HepG2 (cell line): ENCODE results near the gene LRRC8D. TPM values are rescaled to one million over a fixed set of nuclear protein-coding genes. Genes with fewer than 3 reads are reported as not detected.

ENCODE experiments used
- CREB1 ChIP-seq, 2 experiments: fragments of 450-650 bp in 1 of 2; IDR thresholded peaks; 2 replicates each; pipeline ENCODE4 v1.6.1; 2016 to 2017; ENCODE audit warnings: control low read depth in 1 of 2, mild to moderate bottlenecking in 1 of 2, missing compliant biosample characterization in 1 of 2, missing genetic modification characterization in 1 of 2
- CTCF ChIP-seq: sonication (generic); formaldehyde crosslinking; IDR thresholded peaks from 2 replicates; pipeline ENCODE4 v1.5.0; 2020; ENCODE audit warnings: mild to moderate bottlenecking, missing genetic modification reagents, moderate library complexity
- ELF3 ChIP-seq: IDR thresholded peaks from 2 replicates; pipeline ENCODE4 v1.6.1; 2016; ENCODE audit warnings: missing genetic modification reagents, missing compliant biosample characterization
- ETV5 ChIP-seq: IDR thresholded peaks from 2 replicates; pipeline ENCODE4 v1.6.1; 2018; ENCODE audit warnings: missing biosample characterization, missing genetic modification reagents, inconsistent platforms, borderline replicate concordance
- FOSL2 ChIP-seq: sonication (generic); formaldehyde crosslinking; IDR thresholded peaks from 2 replicates; pipeline ENCODE4 v1.4.0; 2020; ENCODE audit warnings: missing genetic modification reagents
- FOXA3 ChIP-seq: IDR thresholded peaks from 2 replicates; pipeline ENCODE4 v1.6.1; 2016; ENCODE audit warnings: missing genetic modification reagents, missing compliant biosample characterization
- FOXO1 ChIP-seq: sonication (generic); formaldehyde crosslinking; IDR thresholded peaks from 2 replicates; pipeline ENCODE4 v1.4.0; 2020; ENCODE audit warnings: missing genetic modification reagents
- HDAC1 ChIP-seq: sonication (generic); formaldehyde crosslinking; IDR thresholded peaks from 2 replicates; pipeline ENCODE4 v1.5.1; 2020; ENCODE audit warnings: mild to moderate bottlenecking, missing genetic modification reagents
- IRF2 ChIP-seq: IDR thresholded peaks from 2 replicates; pipeline ENCODE4 v1.6.1; 2018; ENCODE audit warnings: missing genetic modification reagents, missing compliant biosample characterization
- ISL2 ChIP-seq: sonication (generic); formaldehyde crosslinking; IDR thresholded peaks from 2 replicates; pipeline ENCODE4 v1.5.0; 2020; ENCODE audit warnings: missing genetic modification reagents
- KAT8 ChIP-seq: IDR thresholded peaks from 2 replicates; pipeline ENCODE4 v1.6.1; 2016; ENCODE audit warnings: missing genetic modification reagents, missing compliant biosample characterization
- PBX2 ChIP-seq: IDR thresholded peaks from 2 replicates; pipeline ENCODE4 v1.6.1; 2016; ENCODE audit warnings: control low read depth
- PPARG ChIP-seq: conservative IDR thresholded peaks from 2 replicates; pipeline ENCODE4 v1.6.1; 2016; ENCODE audit warnings: missing biosample characterization, missing genetic modification reagents
- RAD21 ChIP-seq: fragments of 450-650 bp; formaldehyde crosslinking; IDR thresholded peaks from 2 replicates; pipeline ENCODE4 v1.5.0; 2020; ENCODE audit warnings: mild to moderate bottlenecking
- RXRB ChIP-seq: IDR thresholded peaks from 2 replicates; pipeline ENCODE4 v1.6.1; 2016; ENCODE audit warnings: borderline replicate concordance, missing genetic modification reagents, missing compliant biosample characterization
- SAP130 ChIP-seq: IDR thresholded peaks from 2 replicates; pipeline ENCODE4 v1.6.1; 2016; ENCODE audit warnings: low read depth
- SMC3 ChIP-seq: IDR thresholded peaks from 2 replicates; pipeline ENCODE4 v1.6.1; 2011; ENCODE audit warnings: low read length, improper control_type of control experiment
- STAG1 ChIP-seq: sonication (generic); formaldehyde crosslinking; IDR thresholded peaks from 2 replicates; pipeline ENCODE4 v1.4.0; 2020; ENCODE audit warnings: missing genetic modification reagents
- TFAP4 ChIP-seq: sonication (generic); IDR thresholded peaks from 2 replicates; pipeline ENCODE4 v1.6.1; 2016; ENCODE audit warnings: low read depth, borderline replicate concordance
- THRA ChIP-seq: sonication (generic); formaldehyde crosslinking; IDR thresholded peaks from 2 replicates; pipeline ENCODE4 v1.4.0; 2020; ENCODE audit warnings: missing genetic modification reagents, borderline replicate concordance
- ZBTB2 ChIP-seq: sonication (generic); formaldehyde crosslinking; IDR thresholded peaks from 2 replicates; pipeline ENCODE4 v1.8.0; 2022; ENCODE audit warnings: low read depth, missing genetic modification reagents
- ZNF253 ChIP-seq: sonication (generic); formaldehyde crosslinking; IDR thresholded peaks from 2 replicates; pipeline ENCODE4 v1.8.0; 2022; ENCODE audit warnings: mild to moderate bottlenecking, missing genetic modification reagents, borderline replicate concordance
- ZNF317 ChIP-seq: sonication (generic); formaldehyde crosslinking; IDR thresholded peaks from 2 replicates; pipeline ENCODE4 v1.5.0; 2020; ENCODE audit warnings: mild to moderate bottlenecking, missing genetic modification reagents
- ZNF460 ChIP-seq: sonication (generic); formaldehyde crosslinking; IDR thresholded peaks from 2 replicates; pipeline ENCODE4 v1.5.1; 2020; ENCODE audit warnings: missing genetic modification reagents, mild to moderate bottlenecking, borderline replicate concordance
- ZNF552 ChIP-seq: sonication (generic); formaldehyde crosslinking; IDR thresholded peaks from 2 replicates; pipeline ENCODE4 v1.9.0; 2022; ENCODE audit warnings: missing genetic modification reagents, mild to moderate bottlenecking, borderline replicate concordance
- polyA plus RNA-seq, 8 experiments: library from polyadenylated mRNA; depleted of rRNA in 3 of 8; stranded (reverse) in 7 of 8; unstranded in 1 of 8; fragments of >200 nt; fragmentation: Illumina TruSeq in 4 of 8; extraction: Trizol in 4 of 8; gene quantifications; 2 replicates each; pipeline versions ENCODE4 v1.2.1 to v1.2.3, GENCODE V29; 2011 to 2016; ENCODE audit warnings: low read depth in 4 of 8, missing spikeins in 1 of 8, mixed read lengths in 1 of 8; ENCODE audit not compliant: insufficient read depth in 1 of 8
- total RNA-seq, 5 experiments: library from RNA; depleted of rRNA; stranded (reverse); fragments of >200 nt; fragmentation: Illumina TruSeq; extraction: Trizol; gene quantifications; 2 replicates each; pipeline ENCODE4 v1.2.3, GENCODE V29; 2016; ENCODE audit warnings: low read depth in 1 of 5

Gene LRRC8D
- total and polyA plus RNA-seq, 2 of the 13 experiments (the other 11 are each of a cell fraction or from before 2014, with no cell fraction given), result 29.9 to 45.5 TPM

- 0 out of 2 replicates have a peak, but pooled peaks have one; percentile 25 for TF ChIP-seq KAT8 (CRISPR knock-in tag)
- peak; percentile 27; the same call in 1 of the 2 replicates for TF ChIP-seq SAP130
- 0 out of 2 replicates have a peak, but pooled peaks have one; percentile 23 for TF ChIP-seq TFAP4
- TF ChIP-seq CTCF (CRISPR knock-in tag), result peak; percentile 90
- no peak for TF ChIP-seq ZNF460 (CRISPR knock-in tag)
- TF ChIP-seq THRA (CRISPR knock-in tag), result no peak
- TF ChIP-seq CREB1 (IDR thresholded peaks at IDR 0.05), result no peak
- peak; percentile 27; the same call in 1 of the 2 replicates for TF ChIP-seq CREB1 (CRISPR knock-in tag; IDR thresholded peaks at IDR 0.05)
- no peak for TF ChIP-seq PBX2 (CRISPR knock-in tag)
- no peak for TF ChIP-seq ZNF552
- TF ChIP-seq FOSL2 (CRISPR knock-in tag), result peak; percentile 90
- no peak for TF ChIP-seq ZNF253
- 0 out of 2 replicates have a peak, but pooled peaks have one; percentile 42 for TF ChIP-seq FOXA3 (CRISPR knock-in tag)
- peak; percentile 65 for TF ChIP-seq ELF3 (CRISPR knock-in tag)
- peak; percentile 96 for TF ChIP-seq STAG1 (CRISPR knock-in tag)
- TF ChIP-seq SMC3, result peak; percentile 96
- TF ChIP-seq ZBTB2, result no peak
- TF ChIP-seq RAD21 (CRISPR knock-in tag), result peak; percentile 85
- no peak for TF ChIP-seq FOXO1 (CRISPR knock-in tag)
- TF ChIP-seq PPARG, result 0 out of 2 replicates have a peak, but pooled peaks have one; percentile 13
- peak; percentile 33; the same call in 1 of the 2 replicates for TF ChIP-seq RXRB (CRISPR knock-in tag)
- 0 out of 2 replicates have a peak, but pooled peaks have one; percentile 29 for TF ChIP-seq ISL2 (CRISPR knock-in tag)
- no peak for TF ChIP-seq HDAC1
- peak; percentile 58; the same call in 1 of the 2 replicates for TF ChIP-seq ETV5 (CRISPR knock-in tag)
- no peak for TF ChIP-seq ZNF317 (CRISPR knock-in tag)
- TF ChIP-seq IRF2 (CRISPR knock-in tag), result 0 out of 2 replicates have a peak, but pooled peaks have one; percentile 29
These were observed 16.1 kb upstream of the LRRC8D start (continued) for GRCh38 chr1:89804642-89805237.
